GM12892 (cell line): Measurements from ENCODE around the gene TAF1C.

Experiments
- DNase-seq: peaks from one replicate; pipeline ENCODE4 v3.0.0; 2011; ENCODE audit not compliant: insufficient read length
- FAIRE-seq: peaks from 2 replicates; lab custom pipeline; 2011; peaks lifted over from hg19 to GRCh38; lab: Jason Lieb, UNC
- POLR2A ChIP-seq: IDR thresholded peaks from 2 replicates; pipeline ENCODE4 v1.6.1; 2011; ENCODE audit warnings: low read depth, low read length, control low read depth
- POLR2AphosphoS5 ChIP-seq: IDR thresholded peaks from 2 replicates; pipeline ENCODE4 v1.6.1; 2011; ENCODE audit warnings: low read depth, low read length, control low read depth
- TAF1 ChIP-seq: IDR thresholded peaks from 2 replicates; pipeline ENCODE4 v1.6.1; 2011; ENCODE audit warnings: low read depth, mild to moderate bottlenecking, control low read depth, low read length, borderline replicate concordance

TAF1C gene

GRCh38 chr16:84178146-84178765 is 8.6 kb downstream of the TAF1C start:
- TF ChIP-seq TAF1 (no peak), POLR2AphosphoS5 (no peak), POLR2A (no peak)
- no peak for DNase-seq
- FAIRE-seq: no peak

- TF ChIP-seq TAF1: no peak
- TF ChIP-seq POLR2AphosphoS5: no peak
- no peak for TF ChIP-seq POLR2A
- DNase-seq: no peak
- no peak for FAIRE-seq
Measured at GRCh38 chr16:84177741-84178073, 9.2 kb downstream of the TAF1C start.

- no peak; the same call in 1 of the 2 replicates for TF ChIP-seq POLR2A
- FAIRE-seq (no peak), DNase-seq (no peak)
Measured at GRCh38 chr16:84176192-84177053, 10.4 kb downstream of the TAF1C start.

GRCh38 chr16:84175350-84176081 is 11.3 kb downstream of the TAF1C start:
- DNase-seq (no peak), FAIRE-seq (peak; percentile 40)
- TF ChIP-seq TAF1 (no peak), POLR2AphosphoS5 (no peak), POLR2A (no peak)

- TF ChIP-seq TAF1: no peak
- TF ChIP-seq POLR2AphosphoS5: no peak
- no peak for TF ChIP-seq POLR2A
- DNase-seq: no peak
- FAIRE-seq: no peak
Measured at GRCh38 chr16:84174396-84174795, 12.5 kb downstream of the TAF1C start.

GRCh38 chr16:84169765-84170310 is 17.0 kb downstream of the TAF1C start:
- TF ChIP-seq POLR2A (no peak), POLR2AphosphoS5 (no peak), TAF1 (no peak)
- DNase-seq: no peak
- no peak for FAIRE-seq

GRCh38 chr16:84166796-84167695 is 19.8 kb downstream of the TAF1C start:
- no peak for DNase-seq
- TF ChIP-seq TAF1: no peak
- no peak for TF ChIP-seq POLR2AphosphoS5
- no peak for TF ChIP-seq POLR2A
- FAIRE-seq: no peak

- FAIRE-seq (no peak), DNase-seq (no peak)
- TF ChIP-seq POLR2A: no peak
- TF ChIP-seq POLR2AphosphoS5: no peak
- no peak for TF ChIP-seq TAF1
Measured at GRCh38 chr16:84165746-84166145, 21.1 kb downstream of the TAF1C start.

- TF ChIP-seq TAF1: no peak
- TF ChIP-seq POLR2A: no peak
- TF ChIP-seq POLR2AphosphoS5: no peak
- DNase-seq (no peak), FAIRE-seq (no peak)
Measured at GRCh38 chr16:84161801-84162200, 25.1 kb downstream of the TAF1C start.

GRCh38 chr16:84161037-84161436 is 25.8 kb downstream of the TAF1C start:
- no peak for FAIRE-seq
- TF ChIP-seq POLR2AphosphoS5: no peak
- no peak for TF ChIP-seq POLR2A

GRCh38 chr16:84159800-84160199 is 27.1 kb downstream of the TAF1C start:
- DNase-seq (no peak), FAIRE-seq (no peak)
- TF ChIP-seq POLR2AphosphoS5: no peak
- no peak for TF ChIP-seq POLR2A
- TF ChIP-seq TAF1: no peak

More at GRCh38 chr16:84161037-84161436, 25.8 kb downstream of the TAF1C start:
- DNase-seq: no peak
